ENCODE data around the gene AURKA.

AURKA gene

GRCh38 chr20:56420940-56421688, 29.1 kb upstream of the AURKA start:
- Histone ChIP-seq H4K20me1 (ENCODE audit: low read depth, low read length) (no peaks in the 10 kb centered on the region), H3K27ac (ENCODE audit: low read depth, low read length) (no peak overlapping the region), H2AFZ (ENCODE audit: low read depth, low read length, severe bottlenecking) (no peak overlapping the region), H3K4me3 (ENCODE audit: insufficient read depth, low read length, poor library complexity, severe bottlenecking) (no peak overlapping the region), H3K4me2 (ENCODE audit: low read depth, low read length, poor library complexity, severe bottlenecking) (no peak overlapping the region), H3K9me3 (ENCODE audit: insufficient read depth, low read length) (no peaks in the 10 kb centered on the region), H3K9ac (ENCODE audit: low read length) (no peak overlapping the region), H3K79me2 (ENCODE audit: insufficient read depth, low read length) (no peaks in the 10 kb centered on the region), H3K9me2 (replicated peaks; ENCODE audit: insufficient read depth, low read length) (no peaks in the 10 kb centered on the region), H3K27me3 (ENCODE audit: low read length) (no peaks in the 10 kb centered on the region), H3K36me3 (ENCODE audit: low read length) (no peaks in the 10 kb centered on the region), H3F3A (ENCODE audit: insufficient read depth) (no peaks in the 10 kb centered on the region)
- TF ChIP-seq CTCF (IDR thresholded peaks at IDR 0.05; ENCODE audit: insufficient read depth, low read length, poor library complexity, severe bottlenecking) (no peak), EZH2phosphoT487 (conservative IDR thresholded peaks at IDR 0.05; ENCODE audit: low read length) (no peak)

DNA sequence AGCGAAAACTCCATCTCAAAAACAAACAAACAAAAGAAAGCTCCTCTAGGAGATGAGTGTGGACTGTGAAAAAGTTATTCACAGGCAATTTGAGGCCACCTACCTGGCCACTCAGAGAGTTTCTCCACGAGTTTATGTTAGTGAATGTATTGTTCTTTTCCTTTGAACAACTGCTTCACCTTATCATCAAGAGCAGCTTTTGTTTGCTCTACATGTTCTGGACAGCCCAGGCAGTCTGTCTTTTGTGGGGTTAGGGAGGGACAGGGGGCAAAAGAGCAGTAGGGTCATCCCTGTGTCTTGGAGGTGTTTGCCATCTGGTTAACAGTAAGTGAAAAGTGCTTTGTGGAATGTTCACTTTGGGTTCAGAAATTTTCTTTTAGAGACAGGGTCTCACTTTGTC, 28.0 kb upstream of the AURKA start:
- Histone ChIP-seq H3K9me2 (replicated peaks; ENCODE audit: insufficient read depth, low read length) (no peaks in the 10 kb centered on the region), H3K9me3 (ENCODE audit: insufficient read depth, low read length) (no peaks in the 10 kb centered on the region), H3K36me3 (ENCODE audit: low read length) (no peaks in the 10 kb centered on the region), H3K27ac (ENCODE audit: low read depth, low read length) (no peak overlapping the region), H2AFZ (ENCODE audit: low read depth, low read length, severe bottlenecking) (no peak overlapping the region), H4K20me1 (ENCODE audit: low read depth, low read length) (no peaks in the 10 kb centered on the region), H3K27me3 (ENCODE audit: low read length) (no peaks in the 10 kb centered on the region), H3K4me3 (ENCODE audit: insufficient read depth, low read length, poor library complexity, severe bottlenecking) (no peak overlapping the region), H3K79me2 (ENCODE audit: insufficient read depth, low read length) (no peaks in the 10 kb centered on the region), H3K4me2 (ENCODE audit: low read depth, low read length, poor library complexity, severe bottlenecking) (no peak overlapping the region), H3F3A (ENCODE audit: insufficient read depth) (no peaks in the 10 kb centered on the region), H3K9ac (ENCODE audit: low read length) (no peak overlapping the region)
- TF ChIP-seq CTCF (IDR thresholded peaks at IDR 0.05; ENCODE audit: insufficient read depth, low read length, poor library complexity, severe bottlenecking) = no peak
- no peak for TF ChIP-seq EZH2phosphoT487 (conservative IDR thresholded peaks at IDR 0.05; ENCODE audit: low read length)

GRCh38 chr20:56418385-56418861, 26.4 kb upstream of the AURKA start:
- no peak for TF ChIP-seq CTCF (IDR thresholded peaks at IDR 0.05; ENCODE audit: insufficient read depth, low read length, poor library complexity, severe bottlenecking)
- no peak for TF ChIP-seq EZH2phosphoT487 (conservative IDR thresholded peaks at IDR 0.05; ENCODE audit: low read length)
- Histone ChIP-seq H3K27ac (ENCODE audit: low read depth, low read length) (no peak overlapping the region), H3K9me3 (ENCODE audit: insufficient read depth, low read length) (no peaks in the 10 kb centered on the region), H3K9ac (ENCODE audit: low read length) (no peak overlapping the region), H3K4me2 (ENCODE audit: low read depth, low read length, poor library complexity, severe bottlenecking) (no peak overlapping the region), H3K27me3 (ENCODE audit: low read length) (no peaks in the 10 kb centered on the region), H3K79me2 (ENCODE audit: insufficient read depth, low read length) (no peaks in the 10 kb centered on the region), H4K20me1 (ENCODE audit: low read depth, low read length) (no peaks in the 10 kb centered on the region), H3K9me2 (replicated peaks; ENCODE audit: insufficient read depth, low read length) (no peaks in the 10 kb centered on the region), H2AFZ (ENCODE audit: low read depth, low read length, severe bottlenecking) (no peak overlapping the region), H3K4me3 (ENCODE audit: insufficient read depth, low read length, poor library complexity, severe bottlenecking) (no peak overlapping the region), H3F3A (ENCODE audit: insufficient read depth) (no peaks in the 10 kb centered on the region), H3K36me3 (ENCODE audit: low read length) (no peaks in the 10 kb centered on the region)

Data from SU-DHL-6 (cell line).